ENCODE measurements around the gene CD7.

Gene CD7

GRCh38 chr17:82297714-82298537 is 19.5 kb downstream of the CD7 start:
- DNase-seq = peak; percentile 89 to 92

DNA sequence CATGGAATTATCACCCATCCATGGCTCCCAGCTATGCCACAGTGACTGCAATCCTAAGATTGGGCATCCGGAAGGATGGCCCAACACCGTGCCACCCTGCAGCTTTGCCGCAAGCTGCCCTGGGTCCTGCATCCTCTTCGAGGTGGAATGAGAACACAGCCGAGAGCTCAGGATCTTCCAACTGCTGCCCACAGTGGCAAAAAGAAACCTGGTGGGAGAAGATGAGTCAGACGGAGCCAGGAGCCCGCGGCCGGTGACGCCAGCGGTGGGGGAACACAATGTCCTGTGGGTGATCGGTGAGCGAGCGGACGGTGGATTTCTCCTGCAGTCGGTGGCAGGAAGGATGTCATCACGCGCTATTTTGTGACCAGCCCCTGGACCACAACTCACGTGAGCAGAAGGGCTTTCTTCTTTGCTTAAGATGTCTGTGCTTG is 20.1 kb downstream of the CD7 start:
- peak; percentile 84 to 91 for DNase-seq

DNA sequence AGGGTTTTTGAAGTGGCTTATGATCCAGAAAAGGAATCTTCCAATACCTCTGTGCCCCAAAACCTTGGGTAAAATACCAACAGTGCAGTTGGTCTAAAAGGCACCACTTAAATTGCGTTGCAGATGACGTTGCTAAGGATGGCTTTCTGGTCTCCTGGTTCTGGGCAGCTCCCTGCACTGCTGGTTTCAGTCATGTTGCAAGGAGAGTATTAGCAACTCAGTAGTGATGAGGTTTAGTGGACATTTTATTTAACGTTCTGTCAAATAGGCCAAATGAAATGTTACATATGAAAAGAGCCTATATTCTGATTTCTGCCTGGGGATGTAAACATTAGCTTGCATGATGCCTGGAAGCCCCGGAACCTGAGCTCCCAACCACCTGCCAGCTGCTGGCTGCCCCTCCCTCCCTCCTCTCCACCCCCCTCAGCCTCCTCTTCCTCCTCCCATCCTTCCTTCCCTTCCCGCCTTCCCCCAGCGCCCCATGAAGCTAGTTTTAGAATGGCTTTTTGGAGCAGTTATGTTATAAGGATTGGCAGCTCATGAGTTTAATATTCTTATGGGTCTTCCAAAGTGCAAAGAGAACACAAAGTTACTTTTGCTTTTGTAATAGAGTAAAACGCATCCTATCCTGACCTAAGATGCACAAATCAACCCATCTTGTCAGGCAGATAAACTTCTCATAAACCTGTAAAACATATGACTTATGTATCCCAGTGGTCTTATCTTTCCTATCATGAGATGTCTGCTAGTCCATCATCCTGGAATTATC is 20.7 kb downstream of the CD7 start:
- no peak for DNase-seq

- DNase-seq = no peak
Observed at GRCh38 chr17:82295472-82295814, 22.0 kb downstream of the CD7 start.

- no peak for DNase-seq
Observed at GRCh38 chr17:82294064-82294773, 23.2 kb downstream of the CD7 start.

DNA sequence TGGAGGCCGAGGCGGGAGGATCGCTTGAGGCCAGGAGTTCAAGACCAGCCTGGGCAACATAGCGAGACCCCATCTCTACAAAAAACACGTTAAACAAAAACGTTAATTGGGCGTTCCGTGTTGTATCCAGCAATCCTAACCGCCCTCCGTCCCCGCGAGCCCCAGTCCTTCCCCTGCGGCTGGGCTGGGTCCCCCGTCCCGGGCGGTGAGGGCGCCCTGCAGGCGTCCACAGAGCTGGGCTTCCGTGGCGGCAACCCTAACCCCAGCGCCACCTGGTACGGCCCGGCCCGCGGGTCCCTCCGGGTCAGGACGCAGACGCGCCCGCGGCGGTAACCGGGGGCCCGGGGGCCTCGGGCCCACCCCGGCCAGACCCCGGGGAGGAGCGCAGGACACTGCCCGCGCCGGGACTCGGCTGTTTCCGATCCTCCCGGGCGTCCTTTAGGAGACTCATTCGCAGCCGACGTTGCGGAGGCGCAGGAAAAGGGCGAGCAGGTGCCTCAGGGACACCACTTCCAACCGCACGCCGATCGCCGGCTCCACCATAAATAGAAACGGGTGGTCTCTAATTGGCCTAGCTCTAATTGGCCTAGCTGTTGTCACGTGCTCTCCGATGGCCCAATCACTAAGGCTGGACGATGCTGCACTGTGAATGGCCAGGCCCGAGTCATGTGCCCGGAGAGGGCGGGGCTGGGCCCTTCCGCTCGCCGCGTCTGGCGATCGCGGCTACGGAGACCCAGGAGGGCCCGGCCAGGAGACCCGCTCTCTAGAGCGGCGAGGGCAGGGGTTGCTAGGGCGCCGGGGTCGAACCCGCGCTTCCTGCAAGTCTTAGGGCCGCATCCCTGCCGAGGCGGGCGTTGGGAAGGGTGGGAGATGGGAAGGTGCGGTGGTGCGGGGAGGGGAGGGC is 24.9 kb downstream of the CD7 start:
- DNase-seq = peak; percentile 92

DNA sequence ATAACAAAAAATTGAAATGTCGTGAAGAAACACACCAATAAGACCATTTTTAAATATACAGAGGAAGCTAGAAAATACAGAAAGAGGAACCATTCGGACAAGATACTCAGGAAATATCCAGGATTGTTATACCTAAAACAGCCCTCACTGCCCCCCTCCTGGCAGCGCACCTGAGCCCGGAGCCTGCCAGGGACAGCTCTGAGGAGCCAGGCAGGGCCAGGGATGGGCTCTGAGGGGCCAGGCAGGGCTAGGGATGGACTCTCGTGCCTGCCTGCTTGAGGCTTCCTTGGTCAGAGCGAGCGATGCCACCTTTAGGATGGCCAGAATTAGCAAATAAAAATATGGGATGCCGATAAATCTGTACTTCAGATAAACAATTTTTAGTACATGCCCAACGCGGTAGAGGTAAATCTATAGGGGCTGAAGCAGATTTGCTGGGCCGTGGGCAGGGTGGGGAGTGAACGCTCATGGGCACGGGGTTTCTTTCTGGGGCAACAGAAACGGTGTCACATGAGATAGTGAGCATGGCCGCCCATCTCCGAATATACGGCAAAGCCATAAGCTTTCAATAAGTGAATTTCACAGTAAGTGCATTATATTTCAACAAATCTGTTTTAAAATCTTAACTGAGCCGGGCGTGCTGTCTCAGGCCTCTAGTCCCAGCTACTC is 25.7 kb downstream of the CD7 start:
- no peak for DNase-seq

DNA sequence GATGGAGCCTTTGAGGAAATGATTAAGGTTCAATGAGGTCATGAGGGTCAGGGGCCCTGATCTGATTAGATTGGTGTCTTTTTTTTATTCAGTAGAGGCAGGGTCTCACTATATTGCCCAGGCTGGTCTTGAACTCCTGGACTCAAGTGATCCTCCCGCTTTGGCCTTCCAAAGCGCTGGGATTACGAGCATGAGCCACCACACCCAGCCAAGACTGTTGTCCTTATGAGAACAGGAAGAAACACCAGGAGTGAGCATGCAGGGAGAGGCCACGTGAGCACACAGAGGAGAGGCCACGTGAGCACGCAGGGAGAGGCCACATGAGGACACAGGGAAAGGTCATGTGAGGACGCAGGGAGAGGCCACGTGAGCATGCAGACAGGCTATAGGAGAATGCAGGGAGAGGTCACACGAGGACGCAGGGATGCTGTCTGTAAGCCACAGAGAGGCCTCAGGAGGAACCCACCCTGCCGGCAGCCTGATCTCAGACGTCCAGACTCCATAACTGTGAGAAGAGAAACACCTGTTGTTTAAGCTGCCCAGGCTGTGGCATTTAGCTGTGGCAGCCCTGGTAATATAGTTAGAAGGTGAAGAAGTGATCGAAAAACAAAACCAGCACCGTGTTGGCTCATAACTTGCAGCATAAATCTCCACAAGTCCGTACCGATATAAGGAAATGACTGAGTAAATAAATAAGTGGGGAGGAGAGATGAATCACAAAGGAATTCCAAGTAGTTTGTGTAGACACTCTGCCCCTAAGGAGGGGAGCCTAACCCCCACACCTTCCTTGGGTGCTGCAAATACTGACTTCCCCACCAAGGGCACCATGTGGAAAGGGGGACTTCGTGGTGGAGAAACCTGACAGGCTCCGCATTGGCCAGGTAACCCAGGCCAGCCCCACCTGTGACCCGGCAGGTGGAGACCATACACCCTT is 29.3 kb downstream of the CD7 start:
- no peak for DNase-seq

DNA sequence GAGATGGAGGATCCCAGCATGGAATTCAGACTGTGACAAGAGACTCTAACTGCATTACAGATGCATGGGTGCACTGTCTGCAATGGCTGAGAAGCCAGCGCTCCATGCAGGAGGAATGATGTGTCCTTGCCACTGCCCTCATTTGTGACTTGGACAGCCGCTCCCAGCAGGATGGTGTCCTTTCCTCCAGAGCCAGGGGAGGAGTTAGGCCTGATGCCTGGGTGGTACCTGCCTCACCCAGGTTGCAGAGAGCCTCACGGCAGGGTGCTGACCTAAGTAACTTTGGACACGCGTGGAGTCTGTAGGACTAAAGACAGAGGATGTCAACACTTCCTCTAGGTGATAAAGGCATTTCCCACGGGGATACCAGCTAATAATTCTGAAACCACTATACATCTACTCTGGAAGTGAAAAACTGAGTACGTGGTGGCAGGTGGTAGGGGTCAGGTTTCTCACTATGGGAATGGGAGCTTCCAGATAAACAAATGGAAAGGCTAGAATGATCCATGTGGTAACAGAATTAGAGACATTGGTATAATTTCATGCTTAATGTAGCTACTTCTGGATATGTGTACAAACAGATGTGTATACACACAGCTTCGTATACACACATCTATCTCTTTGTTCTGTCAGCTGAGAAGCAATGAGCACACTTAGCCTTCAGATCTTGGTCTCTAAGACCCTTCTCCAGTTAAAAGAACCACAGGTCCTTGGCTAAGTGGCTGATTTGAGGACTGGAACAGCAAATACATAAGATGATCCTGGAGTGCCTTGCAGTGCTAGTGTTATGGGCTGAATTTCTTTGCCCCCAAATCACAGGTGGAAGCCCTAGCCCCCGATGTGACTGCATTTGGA is 30.2 kb downstream of the CD7 start:
- no peak for DNase-seq

DNA sequence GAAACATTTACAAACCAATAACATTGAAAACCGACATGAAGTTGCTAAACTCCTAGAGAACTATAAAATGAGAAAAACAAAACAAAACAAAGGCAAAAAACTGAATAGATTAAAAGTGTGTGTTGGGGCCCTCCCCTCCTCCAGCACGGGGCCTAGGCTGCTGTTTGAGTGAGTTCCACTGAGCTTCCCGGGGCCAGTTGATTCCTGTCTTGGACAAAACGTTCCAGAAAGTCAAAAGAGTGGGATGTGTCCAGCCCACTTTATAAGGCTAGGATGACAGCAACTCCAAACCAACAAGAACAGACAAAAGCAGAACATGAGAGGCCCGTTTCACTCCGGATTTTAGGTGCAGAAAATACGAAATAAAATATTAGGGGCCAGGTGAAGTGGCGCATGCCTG is 32.3 kb downstream of the CD7 start:
- DNase-seq = no peak

DNA sequence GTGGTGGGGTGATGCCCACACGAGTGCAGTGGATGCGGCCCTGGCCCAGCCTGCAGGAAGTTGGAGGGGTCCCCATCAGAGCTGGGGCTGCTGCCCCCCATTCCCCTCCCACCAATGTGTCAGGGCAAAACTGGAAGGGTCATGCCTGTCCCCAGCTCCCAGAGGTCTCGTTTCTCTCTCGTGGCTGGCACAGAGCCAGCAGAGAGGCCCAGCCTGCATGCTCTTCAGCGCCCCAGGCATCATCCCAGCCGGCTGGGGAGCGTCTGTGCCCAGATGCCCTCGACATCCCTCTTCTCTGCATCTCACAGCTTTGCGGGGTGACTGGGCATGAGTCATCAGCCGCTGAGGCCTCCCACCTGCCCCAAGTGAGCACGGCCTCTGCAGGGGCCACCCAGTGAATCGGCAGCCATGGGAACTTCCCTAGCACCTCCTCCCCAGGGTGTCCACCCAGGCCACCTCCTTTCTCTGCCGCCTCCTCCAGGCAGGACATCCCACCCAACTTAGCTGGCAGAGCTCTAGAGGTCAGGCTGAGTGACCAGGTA is 34.1 kb downstream of the CD7 start:
- DNase-seq = peak; percentile 68 to 70

DNA sequence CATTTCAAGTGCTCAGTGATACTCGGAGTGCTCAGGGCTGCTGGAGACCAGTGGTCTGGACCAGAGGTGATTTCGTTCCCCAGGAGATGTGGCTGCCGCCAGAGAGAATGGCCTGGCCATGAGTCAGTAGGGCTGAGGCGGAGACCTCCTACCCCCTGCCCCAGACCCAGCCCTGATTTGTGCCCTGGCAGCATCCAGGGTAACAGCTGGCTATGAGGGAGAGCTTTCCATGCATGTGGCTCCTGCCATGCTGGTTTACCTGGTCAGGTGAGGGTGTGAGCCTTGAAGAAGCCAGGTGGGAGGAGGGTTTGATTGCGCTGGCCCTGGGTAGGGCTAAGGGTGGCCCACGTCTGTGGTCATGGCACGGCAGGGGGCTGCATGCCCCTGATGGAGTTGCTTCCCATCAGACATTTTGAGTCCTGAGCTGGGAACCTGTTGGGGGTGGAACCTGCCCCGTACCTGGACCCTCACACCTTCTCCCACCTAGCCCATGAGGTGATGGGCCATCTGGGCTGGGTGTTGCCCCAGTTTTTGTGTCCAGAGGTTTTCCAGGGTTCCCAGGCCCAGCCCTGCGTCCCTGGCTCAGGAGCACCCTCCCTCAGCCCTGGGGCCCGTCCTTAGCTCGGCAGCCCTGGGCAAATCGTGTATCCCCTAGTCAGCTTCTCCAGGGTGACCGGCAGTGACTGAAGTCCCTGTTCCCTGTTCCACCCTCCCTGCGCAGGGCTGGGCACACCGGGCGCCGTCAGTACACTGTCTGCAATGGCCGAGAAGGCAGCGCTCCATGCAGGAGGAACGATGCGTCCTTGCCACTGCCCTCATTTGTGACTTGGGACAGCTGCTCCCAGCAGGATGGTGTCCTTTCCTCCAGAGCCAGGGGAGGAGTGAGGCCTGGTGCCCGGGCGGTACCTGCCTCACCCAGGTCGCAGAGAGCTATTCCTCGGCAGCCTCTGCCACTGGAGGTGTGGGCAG is 34.9 kb downstream of the CD7 start:
- DNase-seq = no peak

- peak; percentile 62 to 68 for DNase-seq
Observed at GRCh38 chr17:82281502-82282238, 35.7 kb downstream of the CD7 start.

GRCh38 chr17:82281076-82281475 is 36.3 kb downstream of the CD7 start:
- DNase-seq = no peak

DNA sequence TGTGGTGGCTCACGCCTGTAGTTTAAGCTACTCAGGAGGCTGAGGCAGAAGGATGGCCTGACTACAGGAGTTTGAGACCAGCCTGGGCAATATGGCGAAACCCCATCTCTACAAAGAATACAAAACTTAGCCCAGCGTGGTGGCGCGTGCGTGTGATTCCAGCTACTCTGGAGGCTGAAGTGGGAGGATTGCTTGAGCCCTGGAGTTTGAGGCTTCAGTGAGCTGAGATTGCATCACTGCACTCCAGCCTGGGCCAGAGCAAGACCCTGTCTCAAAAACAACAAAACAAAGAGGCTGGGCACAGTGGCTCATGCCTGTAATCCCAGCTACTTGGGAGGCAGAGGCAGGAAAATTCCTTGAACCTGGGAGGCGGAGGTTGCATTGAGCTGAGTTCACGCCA is 36.9 kb downstream of the CD7 start:
- no peak for DNase-seq

DNA sequence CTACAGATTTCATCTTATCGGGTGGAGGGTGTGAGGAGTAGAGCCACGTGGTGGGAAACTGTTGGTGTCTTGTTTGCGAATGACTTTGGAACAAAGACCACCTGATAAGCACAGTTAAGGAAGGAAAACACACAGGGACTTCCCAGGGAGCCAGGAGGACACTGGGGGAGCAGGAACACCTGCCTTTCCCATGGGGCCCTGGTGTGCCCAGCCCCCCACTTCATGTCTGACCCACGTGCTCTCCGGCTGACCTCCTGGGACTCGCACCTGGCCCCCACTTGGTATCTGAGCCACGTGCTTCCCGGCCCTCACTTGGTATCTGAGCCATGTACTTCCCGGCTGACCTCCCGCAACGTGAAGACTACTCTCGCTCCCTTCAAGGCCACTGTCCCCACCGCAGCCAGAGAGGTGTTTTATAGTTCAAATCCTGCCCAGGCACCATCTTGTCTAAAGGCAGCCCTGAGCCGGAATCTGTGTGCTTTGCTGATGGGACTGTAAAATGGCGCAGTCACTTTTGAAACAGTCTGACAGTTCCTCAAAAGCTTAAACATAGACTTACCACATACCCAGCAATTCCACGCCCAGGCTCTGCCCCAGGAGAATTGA is 38.5 kb downstream of the CD7 start:
- DNase-seq = no peak

DNA sequence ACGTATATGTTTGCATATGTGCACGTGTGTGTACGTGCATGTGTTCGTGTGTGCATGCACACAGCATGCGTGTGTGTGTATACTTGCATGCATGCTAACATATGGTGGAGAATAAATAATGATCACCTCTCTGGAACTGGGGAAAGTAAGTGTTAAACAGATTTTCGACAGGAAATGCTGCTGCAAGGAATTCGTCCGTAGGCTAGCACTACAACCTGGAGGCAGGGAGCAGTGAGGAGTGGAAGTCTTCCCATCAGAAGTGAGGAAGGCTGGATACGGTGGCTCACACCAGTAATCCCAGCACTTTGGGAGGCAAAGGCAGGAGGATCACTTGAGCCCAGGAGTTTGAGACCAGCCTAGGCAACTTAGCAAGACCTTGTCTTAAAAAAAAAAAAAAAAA is 39.1 kb downstream of the CD7 start:
- no peak for DNase-seq

All from stimulated activated CD4-positive, alpha-beta T cell treated with anti-CD3 and anti-CD28 coated beads, Interleukin-2, amount 100 ng/mL, for 24 hours (primary cell).